Caco-2 (cell line): ENCODE data around the gene PMEPA1. TPM values are rescaled to one million over a fixed set of nuclear protein-coding genes. Genes with fewer than 3 reads are reported as not detected.

ENCODE experiments used
- BruUV-seq: library from RNA; stranded (reverse); fragments of 400-500 nt; replicated peaks from 2 replicates; lab custom pipeline; 2021; lab: Mats Ljungman, UMichigan
- CTCF ChIA-PET: fragments of 300-600 bp; sonication (Branson Sonifier 250); formaldehyde crosslinking; loops from one replicate; lab custom pipeline; 2022; ENCODE audit warnings: antibody characterized with exemption; lab: Charles Lee
- POLR2A ChIA-PET: fragments of 300-600 bp; sonication (Branson Sonifier 250); formaldehyde crosslinking; loops from one replicate; lab custom pipeline; 2022; ENCODE audit warnings: antibody characterized with exemption; lab: Charles Lee
- DNase-seq, 2 experiments: peaks; one replicate each; pipeline versions ENCODE4 v3.0.0 to v3.0.0-alpha.2; 2020 to 2022
- H3K27me3 ChIP-seq: replicated peaks from 2 replicates; pipeline ENCODE4 v1.6.0; 2011; ENCODE audit warnings: low read length; ENCODE audit not compliant: control insufficient read depth, insufficient read depth
- H3K36me3 ChIP-seq: 2 replicates; pipeline ENCODE4 v1.5.1; 2011; ENCODE audit warnings: low read length; ENCODE audit not compliant: control insufficient read depth, insufficient read depth
- H3K4me1 ChIP-seq: fragments of 250-450 bp; sonication (Bioruptor Pico); 2 replicates; pipeline ENCODE4 v1.5.1; 2020; ENCODE audit warnings: mild to moderate bottlenecking
- H3K4me3 ChIP-seq: 2 replicates; pipeline ENCODE4 v1.5.1; 2011; ENCODE audit warnings: low read depth, mild to moderate bottlenecking, control low read depth, low read length
- H3K9me3 ChIP-seq: fragments of 250-450 bp; sonication (Bioruptor Pico); 2 replicates; pipeline ENCODE4 v1.5.1; 2020; ENCODE audit warnings: mild to moderate bottlenecking, moderate library complexity
- H3K27ac Mint-ChIP-seq: one replicate; pipeline ENCODE4 v1.8.0; 2022; ENCODE audit warnings: mixed read lengths; ENCODE audit not compliant: unreplicated experiment
- H3K27me3 Mint-ChIP-seq: one replicate; pipeline ENCODE4 v1.8.0; 2022; ENCODE audit warnings: mixed read lengths; ENCODE audit not compliant: insufficient read depth, unreplicated experiment
- H3K36me3 Mint-ChIP-seq: one replicate; pipeline ENCODE4 v1.8.0; 2022; ENCODE audit warnings: mild to moderate bottlenecking, mixed read lengths; ENCODE audit not compliant: insufficient read depth, unreplicated experiment
- H3K4me1 Mint-ChIP-seq: one replicate; pipeline ENCODE4 v1.8.0; 2022; ENCODE audit warnings: low read depth, mixed read lengths; ENCODE audit not compliant: unreplicated experiment
- H3K4me3 Mint-ChIP-seq: one replicate; pipeline ENCODE4 v1.8.0; 2022; ENCODE audit warnings: mild to moderate bottlenecking, moderate library complexity, mixed read lengths; ENCODE audit not compliant: unreplicated experiment
- H3K9me3 Mint-ChIP-seq: one replicate; pipeline ENCODE4 v1.8.0; 2022; ENCODE audit warnings: mixed read lengths; ENCODE audit not compliant: unreplicated experiment
- CTCF ChIP-seq, 2 experiments: fragments of 200-600 bp in 1 of 2; IDR thresholded peaks; 1 replicate in 1 of 2; 2 replicates in 1 of 2; pipeline versions ENCODE4 v1.5.1 to v1.8.0; 2011 to 2022; ENCODE audit warnings: antibody characterized with exemption in 1 of 2, control low read depth in 1 of 2, inconsistent platforms in 1 of 2, low read depth in 1 of 2, low read length in 1 of 2, mild to moderate bottlenecking in 1 of 2, moderate library complexity in 1 of 2; ENCODE audit not compliant: insufficient read depth in 1 of 2, severe bottlenecking in 1 of 2, unreplicated experiment in 1 of 2
- intact Hi-C: fragments of 100-400 bp; cut with micrococcal nuclease; formaldehyde crosslinking; loops from one replicate; pipeline ENCODE4 v1.10.0; 2022; ENCODE audit not compliant: unreplicated experiment
- total RNA-seq: library from RNA; stranded (reverse); gene quantifications from 2 replicates; pipeline ENCODE4 v1.2.3, GENCODE V29; 2022

The PMEPA1 gene
- total RNA-seq, 1 experiment from 2014 or later = 3.3 TPM

- no TSS peak for BruUV-seq
- DNase-seq = no peak
- no peak overlapping the region for H3K4me3 Mint-ChIP-seq
- ChIA-PET POLR2A (interaction anchor here (1.3 kb wide), 1 partner anchor 15 kb away, joined by 4 read pairs; the partner anchor contains the start of gene PMEPA1), CTCF (interaction anchor here (0.5 to 2.5 kb wide), 3 partner anchors 13 to 491 kb away, joined by 3 to 7 read pairs (median 6); no protein-coding TSS in a partner anchor)
- Histone ChIP-seq H3K4me3 (no peak overlapping the region), H3K4me1 (peaks cover 43% of the 10 kb centered on the region), H3K27me3 (no peaks in the 10 kb centered on the region; the same call in none of the 2 replicates), H3K36me3 (no peaks in the 10 kb centered on the region), H3K9me3 (no peaks in the 10 kb centered on the region)
- no peaks in the 10 kb centered on the region for H3K9me3 Mint-ChIP-seq
- peaks cover 41% of the 10 kb centered on the region for H3K4me1 Mint-ChIP-seq
- intact Hi-C loops = no loop called here
- H3K27me3 Mint-ChIP-seq = no peaks in the 10 kb centered on the region
- no peaks in the 10 kb centered on the region for H3K36me3 Mint-ChIP-seq
- no peak for TF ChIP-seq CTCF (IDR thresholded peaks at IDR 0.05; ENCODE audit: insufficient read depth in 1 of 2, low read depth in 1 of 2, low read length in 1 of 2, severe bottlenecking in 1 of 2, unreplicated experiment in 1 of 2)
- H3K27ac Mint-ChIP-seq = peak overlapping the region; percentile 85
Measured at GRCh38 chr20:57695012-57695411, 14.8 kb downstream of the PMEPA1 start.

- Mint-ChIP-seq H3K4me1 (peaks cover 41% of the 10 kb centered on the region), H3K9me3 (no peaks in the 10 kb centered on the region), H3K4me3 (no peak overlapping the region), H3K36me3 (no peaks in the 10 kb centered on the region), H3K27me3 (no peaks in the 10 kb centered on the region), H3K27ac (peak overlapping the region; percentile 85)
- no peak for DNase-seq
- ChIA-PET POLR2A (interaction anchor here (1.3 kb wide), 1 partner anchor 16 kb away, joined by 4 read pairs; the partner anchor contains the start of gene PMEPA1), CTCF (interaction anchor here (2.0 to 2.5 kb wide), 3 partner anchors 12 to 38 kb away, joined by 6 to 21 read pairs (median 7); partner anchors contain the start of gene PMEPA1)
- Histone ChIP-seq H3K9me3 (no peaks in the 10 kb centered on the region), H3K27me3 (no peaks in the 10 kb centered on the region; the same call in none of the 2 replicates), H3K36me3 (no peaks in the 10 kb centered on the region), H3K4me3 (no peak overlapping the region), H3K4me1 (peaks cover 43% of the 10 kb centered on the region)
- intact Hi-C loops = no loop called here
- no peak for TF ChIP-seq CTCF (IDR thresholded peaks at IDR 0.05; ENCODE audit: insufficient read depth in 1 of 2, low read depth in 1 of 2, low read length in 1 of 2, severe bottlenecking in 1 of 2, unreplicated experiment in 1 of 2)
- BruUV-seq = no TSS peak
Measured at GRCh38 chr20:57694481-57694880, 15.3 kb downstream of the PMEPA1 start.

- H3K4me3 ChIP-seq = no peak overlapping the region
- peaks cover 39% of the 10 kb centered on the region for H3K4me1 ChIP-seq
- H3K36me3 Mint-ChIP-seq = no peaks in the 10 kb centered on the region
- H3K27me3 Mint-ChIP-seq = no peaks in the 10 kb centered on the region
- H3K9me3 ChIP-seq = no peaks in the 10 kb centered on the region
- no peaks in the 10 kb centered on the region for H3K36me3 ChIP-seq
- intact Hi-C loops = loop anchor here (1.0 kb wide), 6 partner anchors 17 to 486 kb away; partner anchors contain the start of gene PMEPA1
- CTCF ChIA-PET = interaction anchor here (0.6 to 2.5 kb wide), 14 partner anchors 8 to 509 kb away, joined by 3 to 21 read pairs (median 6); partner anchors contain the start of gene PMEPA1
- DNase-seq = no peak
- no peaks in the 10 kb centered on the region for H3K9me3 Mint-ChIP-seq
- peak overlapping the region; percentile 57 for H3K4me3 Mint-ChIP-seq
- no peaks in the 10 kb centered on the region; the same call in none of the 2 replicates for H3K27me3 ChIP-seq
- no peak for TF ChIP-seq CTCF (IDR thresholded peaks at IDR 0.05; ENCODE audit: insufficient read depth in 1 of 2, low read depth in 1 of 2, low read length in 1 of 2, severe bottlenecking in 1 of 2, unreplicated experiment in 1 of 2)
- POLR2A ChIA-PET = interaction anchor here (0.6 to 1.3 kb wide), 2 partner anchors 16 to 63 kb away, joined by 4 to 6 read pairs; partner anchors contain the start of gene PMEPA1
- peaks cover 41% of the 10 kb centered on the region for H3K4me1 Mint-ChIP-seq
- TSS peak; percentile 65 for BruUV-seq
- H3K27ac Mint-ChIP-seq = peak overlapping the region; percentile 85
Measured at GRCh38 chr20:57693670-57694329, 16.0 kb downstream of the PMEPA1 start.
